HL-60 (cell line): ENCODE results near the gene NEK1.

Source experiments
- CTCF ChIP-seq: IDR thresholded peaks from one replicate; pipeline ENCODE4 v1.5.1; 2011; ENCODE audit warnings: low read length, control low read depth, inconsistent platforms; ENCODE audit not compliant: insufficient read depth
- GABPA ChIP-seq: IDR thresholded peaks from 2 replicates; pipeline ENCODE4 v1.6.1; 2012; ENCODE audit warnings: low read depth
- POLR2AphosphoS5 ChIP-seq: IDR thresholded peaks from 2 replicates; pipeline ENCODE4 v1.6.1; 2012; ENCODE audit warnings: low read depth
- REST ChIP-seq: IDR thresholded peaks from 2 replicates; pipeline ENCODE4 v1.6.1; 2012; ENCODE audit warnings: low read depth; ENCODE audit not compliant: insufficient replicate concordance

GRCh38 chr4:169439244-169439643 lies 173.1 kb downstream of the NEK1 start:
- no peak for TF ChIP-seq CTCF
- no peak for TF ChIP-seq POLR2AphosphoS5
- TF ChIP-seq REST: no peak
- no peak for TF ChIP-seq GABPA
